ENCODE measurements around the gene MISP3. TPM values are rescaled to one million over a fixed set of nuclear protein-coding genes. Genes with fewer than 3 reads are reported as not detected.
A peak's percentile ranks its signal among the peaks of the same experiment; 100 is the strongest.
"Not testable (repeated sequence)": the region's sequence is repeated elsewhere in the genome, so short reads cannot be mapped to it uniquely, and the experiment has no call there.

The MISP3 gene
- total RNA-seq, 5 donors from 2014 or later (not counting 1 experiment from before 2014, with no cell fraction given), result 0.28 to 2.0 (median 1.1) TPM

DNA sequence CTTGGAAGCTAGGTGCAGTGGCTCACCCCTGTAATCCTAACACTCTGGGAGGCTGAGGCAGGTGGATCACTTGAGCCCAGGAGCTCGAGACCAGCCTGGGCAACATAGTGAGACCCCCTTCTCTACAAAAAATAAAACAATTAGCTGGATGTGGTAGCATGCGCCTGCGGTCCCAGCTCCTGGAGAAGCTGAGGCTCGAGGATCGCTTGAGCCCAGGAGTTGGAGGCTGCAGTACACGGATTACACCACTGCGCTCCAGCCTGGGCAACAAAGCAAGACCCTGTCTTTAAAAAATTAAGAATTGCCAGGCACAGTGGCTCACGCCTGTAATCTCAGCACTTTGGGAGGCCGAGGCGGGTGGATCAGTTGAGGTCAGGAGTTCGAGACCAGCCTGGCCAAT is 21.6 kb upstream of the MISP3 start:
- WGBS (ENCODE audit: insufficient coverage), result 97% methylated on average over 9 of the region's 11 CpGs
- H3K4me3 Mint-ChIP-seq; DNase-seq; H3K9me3 Mint-ChIP-seq; POLR2A ChIA-PET; H3K4me3 ChIP-seq (ENCODE audit: control insufficient read depth in 1 of 2, extremely low read depth in 1 of 2, low read length in 1 of 2); H3K27ac ChIP-seq (ENCODE audit: low read length); H3K27me3 Mint-ChIP-seq; H3K27ac Mint-ChIP-seq; ATAC-seq (replicated peaks in 1 of 4); H3K27me3 ChIP-seq (replicated peaks in 1 of 2; ENCODE audit: control insufficient read depth in 2 of 2, extremely low read depth in 1 of 2, insufficient read depth in 2 of 2, low read length in 1 of 2); H3K4me1 ChIP-seq (ENCODE audit: control insufficient read depth in 1 of 2, extremely low read depth in 1 of 2, insufficient read depth in 2 of 2, low read length in 2 of 2); H3K9me3 ChIP-seq: not testable (repeated sequence)
- CTCF ChIA-PET, result interaction anchor here in 1 of 2 donors (0.6 kb wide), 1 partner anchor 152 kb away, joined by 4 read pairs; no protein-coding TSS in a partner anchor
- Mint-ChIP-seq H3K4me1 (peaks cover 0 to 16% (median 0%) of the 10 kb centered on the region in 3 donors), H3K36me3 (peaks cover 32% of the 10 kb centered on the region)
- peaks cover 18 to 63% of the 10 kb centered on the region in 2 donors for H3K36me3 ChIP-seq (ENCODE audit: control insufficient read depth in 2 of 2, extremely low read depth in 1 of 2, insufficient read depth in 1 of 2, low read length in 1 of 2)

DNA sequence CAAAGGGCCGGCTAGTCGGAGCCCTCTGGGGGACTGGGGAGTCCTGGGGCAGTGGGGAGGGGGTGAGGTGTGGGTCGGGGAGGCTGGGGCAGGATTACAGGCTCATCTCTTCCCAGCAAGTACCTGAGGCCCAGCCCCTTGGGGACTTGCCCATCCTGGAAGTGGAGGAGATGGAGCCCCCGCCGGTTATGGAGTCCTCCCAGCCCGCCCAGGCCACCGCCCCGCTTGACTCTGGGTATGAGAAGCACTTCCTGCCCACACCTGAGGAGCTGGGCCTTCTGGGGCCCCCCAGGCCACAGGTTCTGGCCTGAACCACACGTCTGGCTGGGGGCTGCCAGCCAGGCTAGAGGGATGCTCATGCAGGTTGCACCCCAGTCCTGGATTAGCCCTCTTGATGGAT is 20.6 kb upstream of the MISP3 start:
- DNase-seq (no peak), ATAC-seq (replicated peaks in 1 of 4) (no peak)
- H3K9me3 ChIP-seq, result no peaks in the 10 kb centered on the region
- peaks cover 0 to 1% of the 10 kb centered on the region in 2 experiments for H3K4me1 ChIP-seq (ENCODE audit: control insufficient read depth in 1 of 2, extremely low read depth in 1 of 2, insufficient read depth in 2 of 2, low read length in 2 of 2)
- Mint-ChIP-seq H3K27ac (no peak overlapping the region), H3K36me3 (peaks cover 29% of the 10 kb centered on the region), H3K27me3 (no peaks in the 10 kb centered on the region), H3K4me1 (peaks cover 0 to 16% (median 3%) of the 10 kb centered on the region in 3 donors), H3K4me3 (no peak overlapping the region), H3K9me3 (no peaks in the 10 kb centered on the region)
- H3K36me3 ChIP-seq (ENCODE audit: control insufficient read depth in 2 of 2, extremely low read depth in 1 of 2, insufficient read depth in 1 of 2, low read length in 1 of 2), result peaks cover 16 to 55% of the 10 kb centered on the region in 2 donors
- POLR2A ChIA-PET, result no interaction called here
- CTCF ChIA-PET, result interaction anchor here in 1 of 2 donors (0.6 kb wide), 1 partner anchor 225 kb away, joined by 3 read pairs; no protein-coding TSS in a partner anchor
- no peak overlapping the region for H3K27ac ChIP-seq (ENCODE audit: low read length)
- WGBS (ENCODE audit: insufficient coverage), result 79% methylated on average over 6 of the region's 9 CpGs
- peaks cover 0 to 8% of the 10 kb centered on the region in 2 experiments for H3K27me3 ChIP-seq (replicated peaks in 1 of 2; ENCODE audit: control insufficient read depth in 2 of 2, extremely low read depth in 1 of 2, insufficient read depth in 2 of 2, low read length in 1 of 2)
- H3K4me3 ChIP-seq (ENCODE audit: control insufficient read depth in 1 of 2, extremely low read depth in 1 of 2, low read length in 1 of 2), result no peak overlapping the region

DNA sequence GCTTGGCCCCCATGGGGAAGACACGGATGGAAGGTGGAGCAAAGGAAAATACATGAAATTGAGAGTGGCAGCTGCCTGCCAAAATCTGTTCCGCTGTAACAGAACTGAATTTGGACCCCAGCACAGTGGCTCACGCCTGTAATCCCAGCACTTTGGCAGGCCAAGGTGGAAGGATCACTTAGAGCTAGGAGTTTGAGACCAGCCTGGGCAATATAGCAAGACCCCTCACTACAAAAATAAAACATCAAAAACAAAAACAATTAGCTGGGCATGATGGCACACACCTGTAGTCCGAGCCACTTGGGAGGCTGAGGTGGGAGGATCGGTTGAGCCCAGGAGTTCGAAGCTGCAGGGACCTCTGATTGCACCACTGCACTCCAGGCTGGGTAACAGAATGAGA is 20.1 kb upstream of the MISP3 start:
- H3K4me3 Mint-ChIP-seq, result no peak overlapping the region
- Histone ChIP-seq H3K9me3 (no peaks in the 10 kb centered on the region), H3K4me1 (ENCODE audit: control insufficient read depth in 1 of 2, extremely low read depth in 1 of 2, insufficient read depth in 2 of 2, low read length in 2 of 2) (peaks cover 0 to 4% of the 10 kb centered on the region in 2 experiments), H3K27ac (ENCODE audit: low read length) (no peak overlapping the region), H3K4me3 (ENCODE audit: control insufficient read depth in 1 of 2, extremely low read depth in 1 of 2, low read length in 1 of 2) (no peak overlapping the region), H3K27me3 (replicated peaks in 1 of 2; ENCODE audit: control insufficient read depth in 2 of 2, extremely low read depth in 1 of 2, insufficient read depth in 2 of 2, low read length in 1 of 2) (peaks cover 0 to 11% of the 10 kb centered on the region in 2 experiments), H3K36me3 (ENCODE audit: control insufficient read depth in 2 of 2, extremely low read depth in 1 of 2, insufficient read depth in 1 of 2, low read length in 1 of 2) (peaks cover 16 to 54% of the 10 kb centered on the region in 2 donors)
- ATAC-seq (replicated peaks in 1 of 4), result no peak
- no peaks in the 10 kb centered on the region for H3K9me3 Mint-ChIP-seq
- H3K27me3 Mint-ChIP-seq, result no peaks in the 10 kb centered on the region
- ChIA-PET CTCF (interaction anchor here (0.5 to 0.6 kb wide), 3 partner anchors 104 to 1480 kb away, joined by 3 to 4 read pairs (median 3); no protein-coding TSS in a partner anchor), POLR2A (no interaction called here)
- peak overlapping the region in 1 of 2 donors; percentile 6 for H3K27ac Mint-ChIP-seq
- peaks cover 0 to 16% (median 3%) of the 10 kb centered on the region in 3 donors for H3K4me1 Mint-ChIP-seq
- WGBS (ENCODE audit: insufficient coverage), result 100% methylated on average over 2 of the region's 6 CpGs
- H3K36me3 Mint-ChIP-seq, result peaks cover 29% of the 10 kb centered on the region
- DNase-seq, result no peak

DNA sequence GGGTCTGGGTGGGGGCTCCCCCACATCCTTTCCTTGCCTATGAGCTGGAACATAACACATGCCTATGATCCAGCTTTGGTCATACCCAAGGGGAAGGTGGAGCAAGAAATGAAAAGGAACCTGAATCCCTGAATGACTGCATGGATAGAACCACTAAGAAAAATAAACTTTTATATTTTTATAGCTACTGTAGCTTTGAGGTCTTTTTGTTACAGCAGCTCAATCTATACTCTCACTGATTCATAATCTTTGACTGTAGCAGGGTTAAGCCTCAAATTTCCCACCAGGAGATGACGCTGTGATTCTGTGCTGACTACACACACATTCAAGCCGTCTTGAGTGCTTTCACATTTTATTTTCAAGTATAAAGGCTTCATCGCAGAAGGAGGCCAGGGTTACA is 19.6 kb upstream of the MISP3 start:
- POLR2A ChIA-PET, result no interaction called here
- no peak overlapping the region for H3K27ac ChIP-seq (ENCODE audit: low read length)
- H3K27me3 Mint-ChIP-seq, result peaks cover 4 to 5% of the 10 kb centered on the region in 2 donors
- CTCF ChIA-PET, result interaction anchor here (0.5 to 0.6 kb wide), 3 partner anchors 91 to 1479 kb away, joined by 3 to 4 read pairs (median 3); no protein-coding TSS in a partner anchor
- no peak overlapping the region for H3K4me3 Mint-ChIP-seq
- no peaks in the 10 kb centered on the region for H3K9me3 Mint-ChIP-seq
- no peaks in the 10 kb centered on the region for H3K9me3 ChIP-seq
- no peak overlapping the region for H3K4me3 ChIP-seq (ENCODE audit: control insufficient read depth in 1 of 2, extremely low read depth in 1 of 2, low read length in 1 of 2)
- peaks cover under 1 to 16% of the 10 kb centered on the region in 2 experiments for H3K27me3 ChIP-seq (replicated peaks in 1 of 2; ENCODE audit: control insufficient read depth in 2 of 2, extremely low read depth in 1 of 2, insufficient read depth in 2 of 2, low read length in 1 of 2)
- H3K27ac Mint-ChIP-seq, result peak overlapping the region in 1 of 2 donors; percentile 52
- no peak for DNase-seq
- H3K36me3 Mint-ChIP-seq, result peaks cover 29% of the 10 kb centered on the region
- H3K4me1 ChIP-seq (ENCODE audit: control insufficient read depth in 1 of 2, extremely low read depth in 1 of 2, insufficient read depth in 2 of 2, low read length in 2 of 2), result peaks cover 3 to 9% of the 10 kb centered on the region in 2 experiments
- 88% methylated on average over 3 of the region's 3 CpGs for WGBS (ENCODE audit: insufficient coverage)
- peaks cover 16 to 51% of the 10 kb centered on the region in 2 donors for H3K36me3 ChIP-seq (ENCODE audit: control insufficient read depth in 2 of 2, extremely low read depth in 1 of 2, insufficient read depth in 1 of 2, low read length in 1 of 2)
- peaks cover 4 to 22% (median 8%) of the 10 kb centered on the region in 3 donors for H3K4me1 Mint-ChIP-seq
- ATAC-seq (replicated peaks in 1 of 4), result no peak

DNA sequence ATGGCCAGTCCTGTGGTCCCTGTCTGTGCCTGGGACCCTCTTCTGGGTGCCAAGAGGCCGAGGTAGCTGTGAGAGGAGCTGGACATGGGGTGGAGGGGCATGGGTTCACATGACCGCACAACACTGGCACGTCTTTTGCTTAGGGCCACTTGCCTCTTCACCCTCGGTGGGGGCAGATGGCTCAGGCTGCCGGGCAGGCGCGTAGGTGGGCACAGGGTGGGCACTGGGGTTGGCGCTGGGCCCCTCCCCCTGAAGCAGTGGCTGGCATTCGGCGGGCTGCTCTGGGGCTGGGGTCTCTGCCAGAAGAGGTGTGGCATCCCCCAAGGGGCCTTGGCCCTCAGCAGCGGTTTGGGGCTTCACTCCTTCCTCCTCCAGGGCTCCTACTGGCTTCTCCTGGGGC is 19.1 kb upstream of the MISP3 start:
- no peaks in the 10 kb centered on the region for H3K9me3 ChIP-seq
- H3K4me1 ChIP-seq (ENCODE audit: control insufficient read depth in 1 of 2, extremely low read depth in 1 of 2, insufficient read depth in 2 of 2, low read length in 2 of 2), result peaks cover 3 to 14% of the 10 kb centered on the region in 2 experiments
- Mint-ChIP-seq H3K9me3 (no peaks in the 10 kb centered on the region), H3K27me3 (peaks cover 9 to 10% of the 10 kb centered on the region in 2 donors), H3K27ac (no peak overlapping the region), H3K4me3 (no peak overlapping the region), H3K4me1 (peaks cover 8 to 27% (median 12%) of the 10 kb centered on the region in 3 donors), H3K36me3 (peaks cover 26% of the 10 kb centered on the region)
- peaks cover 16 to 46% of the 10 kb centered on the region in 2 donors for H3K36me3 ChIP-seq (ENCODE audit: control insufficient read depth in 2 of 2, extremely low read depth in 1 of 2, insufficient read depth in 1 of 2, low read length in 1 of 2)
- DNase-seq (no peak), ATAC-seq (replicated peaks in 1 of 4) (no peak)
- POLR2A ChIA-PET, result no interaction called here
- H3K27me3 ChIP-seq (replicated peaks in 1 of 2; ENCODE audit: control insufficient read depth in 2 of 2, extremely low read depth in 1 of 2, insufficient read depth in 2 of 2, low read length in 1 of 2), result peaks cover 2 to 21% of the 10 kb centered on the region in 2 experiments
- no peak overlapping the region for H3K4me3 ChIP-seq (ENCODE audit: control insufficient read depth in 1 of 2, extremely low read depth in 1 of 2, low read length in 1 of 2)
- CTCF ChIA-PET, result interaction anchor here in 1 of 2 donors (0.5 kb wide), 1 partner anchor 91 kb away, joined by 3 read pairs; no protein-coding TSS in a partner anchor
- H3K27ac ChIP-seq (ENCODE audit: low read length), result no peak overlapping the region
- WGBS (ENCODE audit: insufficient coverage), result 93% methylated on average over 10 of the region's 11 CpGs

GRCh38 chr19:14054099-14054498 is 18.5 kb upstream of the MISP3 start:
- Histone ChIP-seq H3K27ac (ENCODE audit: low read length) (no peak overlapping the region), H3K4me3 (ENCODE audit: control insufficient read depth in 1 of 2, extremely low read depth in 1 of 2, low read length in 1 of 2) (no peak overlapping the region), H3K36me3 (ENCODE audit: control insufficient read depth in 2 of 2, extremely low read depth in 1 of 2, insufficient read depth in 1 of 2, low read length in 1 of 2) (peaks cover 16 to 40% of the 10 kb centered on the region in 2 donors), H3K9me3 (no peaks in the 10 kb centered on the region), H3K4me1 (ENCODE audit: control insufficient read depth in 1 of 2, extremely low read depth in 1 of 2, insufficient read depth in 2 of 2, low read length in 2 of 2) (peaks cover 3 to 20% of the 10 kb centered on the region in 2 experiments), H3K27me3 (replicated peaks in 1 of 2; ENCODE audit: control insufficient read depth in 2 of 2, extremely low read depth in 1 of 2, insufficient read depth in 2 of 2, low read length in 1 of 2) (peaks cover 2 to 27% of the 10 kb centered on the region in 2 experiments)
- no peak overlapping the region for H3K4me3 Mint-ChIP-seq
- peaks cover 23% of the 10 kb centered on the region for H3K36me3 Mint-ChIP-seq
- H3K27me3 Mint-ChIP-seq, result peaks cover 14 to 16% of the 10 kb centered on the region in 2 donors
- peak overlapping the region in 1 of 2 donors; percentile 25 for H3K27ac Mint-ChIP-seq
- ATAC-seq (replicated peaks in 1 of 4) (no peak), DNase-seq (no peak)
- H3K9me3 Mint-ChIP-seq, result no peaks in the 10 kb centered on the region
- ChIA-PET CTCF (no interaction called here), POLR2A (no interaction called here)
- 78% methylated on average over 4 of the region's 6 CpGs for WGBS (ENCODE audit: insufficient coverage)
- H3K4me1 Mint-ChIP-seq, result peaks cover 14 to 32% (median 18%) of the 10 kb centered on the region in 3 donors
